K562 (cell line): ENCODE data around the gene COX6B1. TPM values are rescaled to one million over a fixed set of nuclear protein-coding genes. Genes with fewer than 3 reads are reported as not detected.

ENCODE experiments used
- ASH1L ChIP-seq: fragments of 450-650 bp; IDR thresholded peaks from 2 replicates; pipeline ENCODE4 v1.6.1; 2018; ENCODE audit warnings: borderline replicate concordance, mild to moderate bottlenecking, low read depth; ENCODE audit not compliant: partially characterized antibody
- MAX ChIP-seq: sonication (generic); formaldehyde crosslinking; IDR thresholded peaks from 2 replicates; pipeline ENCODE4 v1.9.0; 2022; ENCODE audit warnings: mild to moderate bottlenecking, missing genetic modification reagents
- MAZ ChIP-seq, 2 experiments: fragments of 450-650 bp in 1 of 2; sonication (generic) in 1 of 2; formaldehyde crosslinking; IDR thresholded peaks in 1 of 2; conservative IDR thresholded peaks in 1 of 2; 2 replicates each; pipeline versions ENCODE4 v1.4.0 to v1.5.0; 2020; ENCODE audit warnings: mild to moderate bottlenecking in 1 of 2, missing genetic modification reagents in 1 of 2
- NR3C1 ChIP-seq: sonication (generic); formaldehyde crosslinking; IDR thresholded peaks from 2 replicates; pipeline ENCODE4 v1.8.1; 2022; ENCODE audit warnings: missing genetic modification reagents
- SP1 ChIP-seq: sonication (generic); formaldehyde crosslinking; IDR thresholded peaks from 2 replicates; pipeline ENCODE4 v1.8.1; 2022; ENCODE audit warnings: mild to moderate bottlenecking, missing genetic modification reagents
- TEAD1 ChIP-seq, 2 experiments: fragments of 450-650 bp in 1 of 2; sonication (generic) in 1 of 2; formaldehyde crosslinking; IDR thresholded peaks; 2 replicates each; pipeline versions ENCODE4 v1.4.0 to v1.8.0; 2020 to 2022; ENCODE audit warnings: mild to moderate bottlenecking in 2 of 2, missing genetic modification reagents in 1 of 2
- ZNF232 ChIP-seq: sonication (generic); formaldehyde crosslinking; IDR thresholded peaks from 2 replicates; pipeline ENCODE4 v1.8.0; 2022; ENCODE audit warnings: mild to moderate bottlenecking, missing genetic modification reagents
- ZNF318 ChIP-seq, 2 experiments: fragments of 450-650 bp; IDR thresholded peaks; 2 replicates each; pipeline ENCODE4 v1.6.1; 2016; ENCODE audit warnings: mild to moderate bottlenecking in 2 of 2, borderline replicate concordance in 1 of 2, low read depth in 1 of 2, moderate library complexity in 1 of 2
- ZNF740 ChIP-seq, 3 experiments: fragments of 200-800 bp in 1 of 3; sonication (Bioruptor generic) in 1 of 3; sonication (generic) in 1 of 3; formaldehyde crosslinking in 1 of 3; IDR thresholded peaks; 2 replicates each; pipeline versions ENCODE4 v1.6.1 to v1.8.0; 2016 to 2022; ENCODE audit warnings: mild to moderate bottlenecking in 2 of 3, missing compliant biosample characterization in 2 of 3, missing genetic modification characterization in 2 of 3, missing genetic modification reagents in 1 of 3
- polyA plus RNA-seq, 8 experiments: library from polyadenylated mRNA; depleted of rRNA in 4 of 8; stranded (reverse) in 5 of 8; unstranded in 3 of 8; fragments of >200 nt; fragmentation: Nextera tagmentation in 2 of 8; fragmentation: Illumina TruSeq in 1 of 8; extraction: Ambion mirVana in 2 of 8; extraction: Trizol in 1 of 8; gene quantifications; 2 replicates each; pipeline versions ENCODE4 v1.2.1 to v1.2.3, GENCODE V29; 2011 to 2014; ENCODE audit warnings: inconsistent platforms in 1 of 8, missing spikeins in 1 of 8
- total RNA-seq, 7 experiments: library from RNA; depleted of rRNA in 6 of 7; stranded (reverse); fragments of >200 nt in 6 of 7; fragmentation: Illumina TruSeq in 2 of 7; extraction: Trizol in 2 of 7; gene quantifications; 2 replicates each; pipeline versions ENCODE4 v1.2.1 to v1.2.3, GENCODE V29; 2011 to 2021; ENCODE audit warnings: low replicate concordance in 1 of 7

Gene COX6B1
- total and polyA plus RNA-seq, 9 of the 15 experiments (the other 6 are each of a cell fraction or from before 2014, with no cell fraction given), result 777 to 2,393 (median 1,219) TPM

GRCh38 chr19:35704218-35704617, 56.1 kb downstream of the COX6B1 start, which contains the start of gene ZBTB32 (continued):
- peak; percentile 97 for TF ChIP-seq MAX (CRISPR knock-in tag)
- peak; percentile 56; the same call in 1 of the 2 replicates for TF ChIP-seq ZNF232 (CRISPR knock-in tag)
- no peak for TF ChIP-seq ZNF318 (IDR thresholded peaks at IDR 0.05; ENCODE audit: borderline replicate concordance in 1 of 2, low read depth in 1 of 2)
- TF ChIP-seq ASH1L, result peak; percentile 33
- peak; percentile 69; the same call in 1 of the 2 replicates for TF ChIP-seq NR3C1
- 0 out of 4 replicates have a peak, but pooled peaks of 1 of the 2 experiments have one; percentile 43 for TF ChIP-seq MAZ (CRISPR knock-in tag; conservative IDR thresholded peaks at IDR 0.05 in 1 of 2, IDR thresholded peaks at IDR 0.05 in 1 of 2)
- TF ChIP-seq TEAD1 (CRISPR knock-in tag; IDR thresholded peaks at IDR 0.05), result peak in 1 of 2 experiments; percentile 91; a peak in 1 of 4 replicates
- TF ChIP-seq SP1, result 0 out of 2 replicates have a peak, but pooled peaks have one; percentile 25
- TF ChIP-seq ZNF740 (CRISPR knock-in tag; IDR thresholded peaks at IDR 0.05), result 0 out of 2 replicates have a peak, but pooled peaks have one; percentile 14
- no peak for TF ChIP-seq ZNF740 (tag; IDR thresholded peaks at IDR 0.05)
